T-helper 2 cell treated with Interferon-gamma antibody and Interleukin-4, amounts not matched to agents 5 μg/mL and 100 μg/mL, for 36 hours (primary cell): ENCODE measurements around the gene A2ML1.
"Not testable (repeated sequence)": the region's sequence is repeated elsewhere in the genome, so short reads cannot be mapped to it uniquely, and the experiment has no call there.

Experiments
- DNase-seq: peaks from one replicate; pipeline ENCODE4 v3.0.0; 2021; ENCODE audit warnings: low spot score
- H3K27ac Mint-ChIP-seq: one replicate; pipeline ENCODE4 v1.8.0; 2021; ENCODE audit warnings: mild to moderate bottlenecking, mixed read lengths
- H3K27me3 Mint-ChIP-seq: one replicate; pipeline ENCODE4 v1.8.0; 2021; ENCODE audit warnings: low read depth, mixed read lengths
- H3K36me3 Mint-ChIP-seq: one replicate; pipeline ENCODE4 v1.8.0; 2021; ENCODE audit warnings: low read depth, mixed read lengths
- H3K4me1 Mint-ChIP-seq: one replicate; pipeline ENCODE4 v1.8.0; 2021; ENCODE audit warnings: low read depth, mixed read lengths
- H3K4me3 Mint-ChIP-seq: one replicate; pipeline ENCODE4 v1.8.0; 2022; ENCODE audit warnings: mild to moderate bottlenecking, moderate library complexity, mixed read lengths
- H3K9me3 Mint-ChIP-seq: one replicate; pipeline ENCODE4 v1.8.0; 2021; ENCODE audit warnings: mixed read lengths

Gene A2ML1

GRCh38 chr12:8849876-8850275 lies 27.5 kb downstream of the A2ML1 start:
- Mint-ChIP-seq H3K4me3 (no peak overlapping the region), H3K9me3 (no peaks in the 10 kb centered on the region), H3K4me1 (no peaks in the 10 kb centered on the region), H3K27ac (no peak overlapping the region), H3K27me3 (no peaks in the 10 kb centered on the region), H3K36me3 (no peaks in the 10 kb centered on the region)
- no peak for DNase-seq

- Mint-ChIP-seq H3K27ac (no peak overlapping the region), H3K4me1 (no peaks in the 10 kb centered on the region), H3K36me3 (no peaks in the 10 kb centered on the region), H3K9me3 (no peaks in the 10 kb centered on the region), H3K4me3 (no peak overlapping the region), H3K27me3 (no peaks in the 10 kb centered on the region)
- DNase-seq: no peak
Measured at GRCh38 chr12:8852119-8852518, 29.7 kb downstream of the A2ML1 start.

- Mint-ChIP-seq H3K27me3 (peaks cover 2% of the 10 kb centered on the region), H3K4me3 (no peak overlapping the region), H3K9me3 (no peaks in the 10 kb centered on the region), H3K27ac (no peak overlapping the region), H3K36me3 (no peaks in the 10 kb centered on the region), H3K4me1 (no peaks in the 10 kb centered on the region)
- no peak for DNase-seq
Measured at GRCh38 chr12:8855891-8856290, 33.5 kb downstream of the A2ML1 start.

GRCh38 chr12:8859448-8859847 lies 37.0 kb downstream of the A2ML1 start:
- H3K4me3 Mint-ChIP-seq, H3K9me3 Mint-ChIP-seq: not testable (repeated sequence)

GRCh38 chr12:8860165-8860961 lies 37.9 kb downstream of the A2ML1 start:
- Mint-ChIP-seq H3K4me1 (no peaks in the 10 kb centered on the region), H3K27ac (no peak overlapping the region), H3K4me3 (no peak overlapping the region), H3K27me3 (peaks cover 4% of the 10 kb centered on the region), H3K9me3 (no peaks in the 10 kb centered on the region), H3K36me3 (no peaks in the 10 kb centered on the region)
- DNase-seq: peak; percentile 5

More at GRCh38 chr12:8859448-8859847, 37.0 kb downstream of the A2ML1 start:
- H3K36me3 Mint-ChIP-seq, H3K4me1 Mint-ChIP-seq, H3K27me3 Mint-ChIP-seq, DNase-seq, H3K27ac Mint-ChIP-seq: not testable (repeated sequence)

- no peaks in the 10 kb centered on the region for H3K27me3 Mint-ChIP-seq
- H3K36me3 Mint-ChIP-seq: no peaks in the 10 kb centered on the region
Measured at GRCh38 chr12:8866429-8866828, 44.0 kb downstream of the A2ML1 start.

GRCh38 chr12:8867009-8867408 lies 44.6 kb downstream of the A2ML1 start:
- no peak for DNase-seq
- Mint-ChIP-seq H3K36me3 (no peaks in the 10 kb centered on the region), H3K4me3 (no peak overlapping the region)

More at GRCh38 chr12:8866429-8866828, 44.0 kb downstream of the A2ML1 start:
- DNase-seq: no peak
- Mint-ChIP-seq H3K27ac (no peak overlapping the region), H3K9me3 (no peaks in the 10 kb centered on the region), H3K4me3 (no peak overlapping the region), H3K4me1 (no peaks in the 10 kb centered on the region)

GRCh38 chr12:8867786-8868185 lies 45.4 kb downstream of the A2ML1 start:
- H3K27ac Mint-ChIP-seq: no peak overlapping the region
- no peak for DNase-seq

More at GRCh38 chr12:8867009-8867408, 44.6 kb downstream of the A2ML1 start:
- H3K9me3 Mint-ChIP-seq: no peaks in the 10 kb centered on the region
- no peak overlapping the region for H3K27ac Mint-ChIP-seq
- no peaks in the 10 kb centered on the region for H3K4me1 Mint-ChIP-seq
- no peaks in the 10 kb centered on the region for H3K27me3 Mint-ChIP-seq

GRCh38 chr12:8870586-8870985 lies 48.2 kb downstream of the A2ML1 start:
- Mint-ChIP-seq H3K9me3 (no peaks in the 10 kb centered on the region), H3K4me1 (no peaks in the 10 kb centered on the region), H3K27me3 (no peaks in the 10 kb centered on the region), H3K27ac (no peak overlapping the region), H3K4me3 (no peak overlapping the region), H3K36me3 (no peaks in the 10 kb centered on the region)
- no peak for DNase-seq

More at GRCh38 chr12:8867786-8868185, 45.4 kb downstream of the A2ML1 start:
- no peaks in the 10 kb centered on the region for H3K36me3 Mint-ChIP-seq
- H3K27me3 Mint-ChIP-seq: no peaks in the 10 kb centered on the region
- no peak overlapping the region for H3K4me3 Mint-ChIP-seq
- no peaks in the 10 kb centered on the region for H3K9me3 Mint-ChIP-seq
- H3K4me1 Mint-ChIP-seq: no peaks in the 10 kb centered on the region

GRCh38 chr12:8871068-8871467 lies 48.6 kb downstream of the A2ML1 start:
- Mint-ChIP-seq H3K36me3 (no peaks in the 10 kb centered on the region), H3K9me3 (no peaks in the 10 kb centered on the region), H3K27ac (no peak overlapping the region), H3K27me3 (no peaks in the 10 kb centered on the region), H3K4me1 (no peaks in the 10 kb centered on the region), H3K4me3 (no peak overlapping the region)
- no peak for DNase-seq

- no peaks in the 10 kb centered on the region for H3K4me1 Mint-ChIP-seq
- H3K36me3 Mint-ChIP-seq: no peaks in the 10 kb centered on the region
- no peak for DNase-seq
- H3K4me3 Mint-ChIP-seq: no peak overlapping the region
- H3K27ac Mint-ChIP-seq: no peak overlapping the region
- no peaks in the 10 kb centered on the region for H3K9me3 Mint-ChIP-seq
- no peaks in the 10 kb centered on the region for H3K27me3 Mint-ChIP-seq
Measured at GRCh38 chr12:8876887-8877286, 54.5 kb downstream of the A2ML1 start.

GRCh38 chr12:8886502-8887284 lies 64.3 kb downstream of the A2ML1 start:
- no peak overlapping the region for H3K27ac Mint-ChIP-seq
- H3K4me3 Mint-ChIP-seq: no peak overlapping the region
- no peak for DNase-seq
- no peaks in the 10 kb centered on the region for H3K9me3 Mint-ChIP-seq
- no peaks in the 10 kb centered on the region for H3K36me3 Mint-ChIP-seq
- peaks cover 5% of the 10 kb centered on the region for H3K4me1 Mint-ChIP-seq
- H3K27me3 Mint-ChIP-seq: peaks cover 10% of the 10 kb centered on the region

GRCh38 chr12:8887285-8887715 lies 64.9 kb downstream of the A2ML1 start:
- no peaks in the 10 kb centered on the region for H3K36me3 Mint-ChIP-seq
- no peak overlapping the region for H3K27ac Mint-ChIP-seq
- H3K4me3 Mint-ChIP-seq: no peak overlapping the region
- H3K27me3 Mint-ChIP-seq: peaks cover 10% of the 10 kb centered on the region
- no peak for DNase-seq
- no peaks in the 10 kb centered on the region for H3K9me3 Mint-ChIP-seq
- H3K4me1 Mint-ChIP-seq: peaks cover 5% of the 10 kb centered on the region

GRCh38 chr12:8890313-8891085 lies 68.1 kb downstream of the A2ML1 start:
- Mint-ChIP-seq H3K4me3 (peak overlapping the region; percentile 93), H3K9me3 (no peaks in the 10 kb centered on the region), H3K27me3 (peaks cover 14% of the 10 kb centered on the region), H3K4me1 (peaks cover 5% of the 10 kb centered on the region), H3K36me3 (no peaks in the 10 kb centered on the region), H3K27ac (no peak overlapping the region)
- DNase-seq: peak; percentile 44
